ENCODE results near the gene SLC9A2. TPM values are rescaled to one million over a fixed set of nuclear protein-coding genes. Genes with fewer than 3 reads are reported as not detected.
A peak's percentile ranks its signal among the peaks of the same experiment; 100 is the strongest.

Gene SLC9A2
- total and polyA plus RNA-seq, 11 donors, result 0.03 to 0.46 (median 0.13) TPM; not detected in 2

DNA sequence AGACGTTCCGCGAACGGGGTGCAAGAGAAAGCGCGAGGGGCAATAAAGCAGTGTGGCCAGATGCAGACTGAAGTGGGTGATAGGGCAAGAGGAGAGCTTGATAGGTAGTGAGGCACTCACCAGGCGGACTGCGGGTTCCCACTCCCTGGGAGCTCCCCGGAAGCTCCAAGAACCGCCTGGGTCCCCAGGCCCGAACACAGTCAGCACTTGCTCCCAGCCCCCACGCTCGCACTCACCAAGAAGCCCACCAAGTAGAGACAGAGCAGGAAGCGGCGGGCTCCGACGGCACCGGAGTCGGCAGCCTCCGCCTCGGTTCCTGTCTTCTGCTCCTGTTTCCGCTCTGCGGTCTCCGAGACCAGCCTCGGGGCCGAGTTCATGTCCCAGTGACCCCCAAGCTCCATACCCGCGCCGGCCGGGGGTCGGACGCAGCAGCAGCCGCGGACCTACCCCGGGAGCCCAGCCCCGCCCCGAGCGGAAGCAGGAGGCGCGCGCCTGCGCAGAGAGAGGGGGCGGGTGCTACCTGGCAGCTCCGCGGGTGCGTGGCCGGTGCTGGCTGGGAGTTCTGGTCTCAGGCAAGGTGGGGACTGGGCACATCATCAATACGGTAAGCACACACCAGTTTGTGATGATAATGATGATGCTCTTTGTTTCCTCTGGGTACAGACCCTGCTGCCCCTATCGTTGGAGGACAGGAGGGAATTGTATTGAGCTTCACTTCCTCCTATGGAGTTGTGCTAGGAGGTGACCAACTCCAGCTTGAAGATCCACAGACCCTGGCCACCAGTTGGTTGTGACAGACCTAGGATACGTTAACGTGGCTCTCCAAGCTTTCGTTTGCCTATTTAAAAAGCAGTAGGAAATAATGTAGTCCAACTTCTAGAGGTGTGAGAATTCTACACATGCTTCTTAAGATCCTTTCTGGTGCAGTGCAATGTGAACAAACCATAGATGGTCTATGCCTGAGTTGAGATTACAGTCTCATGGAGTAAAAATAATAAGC lies 117.4 kb downstream of the SLC9A2 start:
- ATAC-seq (peak; percentile 83 to 99 (median 98)), DNase-seq (peak; percentile 80 to 94 (median 83))
- peaks cover 0 to 2% (median 0%) of the 10 kb centered on the region in 12 donors for H3K9me3 ChIP-seq
- intact Hi-C loops (cut with DNase I), result no loop called here
- H3K27ac ChIP-seq, result peak overlapping the region; percentile 41 to 80 (median 72)
- peaks cover 0 to 22% (median 11%) of the 10 kb centered on the region in 12 donors for H3K4me1 ChIP-seq
- H3K27me3 ChIP-seq, result no peaks in the 10 kb centered on the region
- peak overlapping the region; percentile 47 to 95 (median 81) for H3K4me3 ChIP-seq
- 0 to 1% (median 1%) methylated on average over 21 to 52 of the region's 52 CpGs for WGBS, 4 donors
- peaks cover 0 to 5% (median 3%) of the 10 kb centered on the region in 9 donors for H3K36me3 ChIP-seq
- TF ChIP-seq POLR2A (IDR thresholded peaks at IDR 0.05), result peak in 1 of 2 donors; percentile 67
- TF ChIP-seq, protein P1, sequence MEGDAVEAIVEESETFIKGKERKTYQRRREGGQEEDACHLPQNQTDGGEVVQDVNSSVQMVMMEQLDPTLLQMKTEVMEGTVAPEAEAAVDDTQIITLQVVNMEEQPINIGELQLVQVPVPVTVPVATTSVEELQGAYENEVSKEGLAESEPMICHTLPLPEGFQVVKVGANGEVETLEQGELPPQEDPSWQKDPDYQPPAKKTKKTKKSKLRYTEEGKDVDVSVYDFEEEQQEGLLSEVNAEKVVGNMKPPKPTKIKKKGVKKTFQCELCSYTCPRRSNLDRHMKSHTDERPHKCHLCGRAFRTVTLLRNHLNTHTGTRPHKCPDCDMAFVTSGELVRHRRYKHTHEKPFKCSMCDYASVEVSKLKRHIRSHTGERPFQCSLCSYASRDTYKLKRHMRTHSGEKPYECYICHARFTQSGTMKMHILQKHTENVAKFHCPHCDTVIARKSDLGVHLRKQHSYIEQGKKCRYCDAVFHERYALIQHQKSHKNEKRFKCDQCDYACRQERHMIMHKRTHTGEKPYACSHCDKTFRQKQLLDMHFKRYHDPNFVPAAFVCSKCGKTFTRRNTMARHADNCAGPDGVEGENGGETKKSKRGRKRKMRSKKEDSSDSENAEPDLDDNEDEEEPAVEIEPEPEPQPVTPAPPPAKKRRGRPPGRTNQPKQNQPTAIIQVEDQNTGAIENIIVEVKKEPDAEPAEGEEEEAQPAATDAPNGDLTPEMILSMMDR (IDR thresholded peaks at IDR 0.05), result peak in 1 of 12 donors; percentile 7

DNA sequence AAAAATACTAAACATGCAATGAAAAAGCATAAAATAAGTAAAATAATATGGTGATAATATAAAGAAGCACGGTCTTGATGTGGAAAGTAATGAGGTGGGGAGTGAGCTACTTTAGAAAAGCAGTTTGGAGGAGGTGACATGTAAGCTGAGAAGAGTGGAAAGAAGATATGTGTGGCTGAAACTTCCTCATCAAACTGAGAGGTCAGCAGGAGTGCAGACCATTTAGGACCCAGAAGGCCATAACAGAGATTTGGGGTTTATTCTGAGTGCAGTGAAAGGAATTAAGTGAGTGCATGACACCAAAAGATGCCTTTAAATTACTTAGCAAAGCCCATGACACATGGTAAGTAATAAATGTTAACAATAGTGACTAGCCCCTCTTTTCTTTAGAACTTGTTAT lies 118.1 kb downstream of the SLC9A2 start:
- H3K4me3 ChIP-seq, result peak overlapping the region in 11 of 12 donors; percentile 72 to 95 (median 82)
- peaks cover 0 to 6% (median 0%) of the 10 kb centered on the region in 12 donors for H3K9me3 ChIP-seq
- TF ChIP-seq, protein P1 (IDR thresholded peaks at IDR 0.05), result no peak
- no peak for TF ChIP-seq POLR2A (IDR thresholded peaks at IDR 0.05)
- intact Hi-C loops (cut with DNase I), result no loop called here
- peaks cover 0 to 22% (median 11%) of the 10 kb centered on the region in 12 donors for H3K4me1 ChIP-seq
- peak overlapping the region in 1 of 12 donors; percentile 64 for H3K27ac ChIP-seq
- DNase-seq (no peak), ATAC-seq (no peak)
- WGBS, 4 donors, result 87 to 93% (median 90%) methylated on average over 1 of the region's 1 CpG
- no peaks in the 10 kb centered on the region for H3K27me3 ChIP-seq
- no peaks in the 10 kb centered on the region for H3K36me3 ChIP-seq

DNA sequence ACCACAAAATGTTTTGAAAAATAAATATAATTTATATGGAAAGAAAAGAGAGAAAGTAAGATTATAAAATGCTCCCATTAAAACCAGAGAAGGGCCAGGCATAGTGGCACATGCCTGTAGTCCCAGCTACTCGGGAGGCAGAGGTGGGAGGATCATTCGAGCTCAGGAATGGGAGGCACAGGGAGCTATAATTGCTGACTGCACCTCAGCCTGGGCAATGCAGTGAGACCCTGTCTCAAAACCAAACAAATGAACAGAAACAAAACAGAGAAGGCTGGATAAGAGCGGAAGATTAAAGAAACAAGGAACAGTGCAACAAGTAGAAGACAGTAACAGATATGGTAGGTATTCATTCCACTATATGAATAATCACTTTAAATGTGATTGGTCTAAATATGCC lies 123.9 kb downstream of the SLC9A2 start:
- DNase-seq, result no peak
- Histone ChIP-seq H3K27me3 (no peaks in the 10 kb centered on the region), H3K4me1 (no peaks in the 10 kb centered on the region), H3K27ac (no peak overlapping the region), H3K4me3 (no peak overlapping the region), H3K9me3 (peaks cover 0 to 15% (median 0%) of the 10 kb centered on the region in 12 donors), H3K36me3 (no peaks in the 10 kb centered on the region)
- intact Hi-C loops (cut with DNase I), result no loop called here
- no peak for ATAC-seq
- 85 to 91% (median 87%) methylated on average over 3 of the region's 3 CpGs for WGBS, 4 donors
- TF ChIP-seq, protein P1 (IDR thresholded peaks at IDR 0.05), result no peak
- TF ChIP-seq POLR2A (IDR thresholded peaks at IDR 0.05), result no peak

DNA sequence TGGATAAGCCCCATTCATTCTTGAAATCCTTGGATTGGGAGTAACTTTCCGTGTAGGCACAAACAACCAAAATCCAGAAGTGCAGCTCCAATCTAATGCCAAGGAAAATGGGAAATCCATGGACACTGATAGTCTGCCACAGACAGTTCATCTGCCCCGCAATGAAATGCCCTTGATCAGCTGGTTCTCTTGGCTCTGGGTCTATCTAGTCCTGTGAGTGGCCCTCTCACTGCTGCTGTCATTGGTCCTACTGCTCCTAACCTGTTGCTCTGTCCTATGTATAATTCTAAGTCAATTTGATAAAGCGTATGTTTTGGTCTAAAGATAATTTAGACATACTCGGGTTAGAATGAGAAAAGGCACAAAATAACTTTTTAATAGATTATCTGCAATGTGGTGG lies 128.8 kb downstream of the SLC9A2 start:
- ATAC-seq (peak in 3 of 4 donors; percentile 46 to 76 (median 52)), DNase-seq (no peak)
- 58 to 80% (median 69%) methylated on average over 4 of the region's 4 CpGs for WGBS, 4 donors
- TF ChIP-seq, protein P1 (IDR thresholded peaks at IDR 0.05), result no peak
- intact Hi-C loops (cut with DNase I), result no loop called here
- Histone ChIP-seq H3K9me3 (peaks cover 0 to 9% (median 0%) of the 10 kb centered on the region in 12 donors), H3K36me3 (no peaks in the 10 kb centered on the region), H3K27ac (no peak overlapping the region), H3K4me3 (no peak overlapping the region), H3K27me3 (no peaks in the 10 kb centered on the region), H3K4me1 (peaks cover 0 to 5% (median 0%) of the 10 kb centered on the region in 12 donors)
